ENCODE measurements around the gene KLHL10. TPM values are rescaled to one million over a fixed set of nuclear protein-coding genes. Genes with fewer than 3 reads are reported as not detected.

The KLHL10 gene
- total and polyA plus RNA-seq, 2 of the 13 experiments (the other 11 are each of a cell fraction or from before 2014, with no cell fraction given), result 0.04 to 0.08 TPM

- TF ChIP-seq, protein P1, sequence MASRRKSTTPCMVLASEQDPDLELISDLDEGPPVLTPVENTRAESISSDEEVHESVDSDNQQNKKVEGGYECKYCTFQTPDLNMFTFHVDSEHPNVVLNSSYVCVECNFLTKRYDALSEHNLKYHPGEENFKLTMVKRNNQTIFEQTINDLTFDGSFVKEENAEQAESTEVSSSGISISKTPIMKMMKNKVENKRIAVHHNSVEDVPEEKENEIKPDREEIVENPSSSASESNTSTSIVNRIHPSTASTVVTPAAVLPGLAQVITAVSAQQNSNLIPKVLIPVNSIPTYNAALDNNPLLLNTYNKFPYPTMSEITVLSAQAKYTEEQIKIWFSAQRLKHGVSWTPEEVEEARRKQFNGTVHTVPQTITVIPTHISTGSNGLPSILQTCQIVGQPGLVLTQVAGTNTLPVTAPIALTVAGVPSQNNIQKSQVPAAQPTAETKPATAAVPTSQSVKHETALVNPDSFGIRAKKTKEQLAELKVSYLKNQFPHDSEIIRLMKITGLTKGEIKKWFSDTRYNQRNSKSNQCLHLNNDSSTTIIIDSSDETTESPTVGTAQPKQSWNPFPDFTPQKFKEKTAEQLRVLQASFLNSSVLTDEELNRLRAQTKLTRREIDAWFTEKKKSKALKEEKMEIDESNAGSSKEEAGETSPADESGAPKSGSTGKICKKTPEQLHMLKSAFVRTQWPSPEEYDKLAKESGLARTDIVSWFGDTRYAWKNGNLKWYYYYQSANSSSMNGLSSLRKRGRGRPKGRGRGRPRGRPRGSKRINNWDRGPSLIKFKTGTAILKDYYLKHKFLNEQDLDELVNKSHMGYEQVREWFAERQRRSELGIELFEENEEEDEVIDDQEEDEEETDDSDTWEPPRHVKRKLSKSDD (CRISPR knock-in tag; IDR thresholded peaks at IDR 0.05; ENCODE audit: low read depth), result peak; percentile 96
- TF ChIP-seq, protein P2, sequence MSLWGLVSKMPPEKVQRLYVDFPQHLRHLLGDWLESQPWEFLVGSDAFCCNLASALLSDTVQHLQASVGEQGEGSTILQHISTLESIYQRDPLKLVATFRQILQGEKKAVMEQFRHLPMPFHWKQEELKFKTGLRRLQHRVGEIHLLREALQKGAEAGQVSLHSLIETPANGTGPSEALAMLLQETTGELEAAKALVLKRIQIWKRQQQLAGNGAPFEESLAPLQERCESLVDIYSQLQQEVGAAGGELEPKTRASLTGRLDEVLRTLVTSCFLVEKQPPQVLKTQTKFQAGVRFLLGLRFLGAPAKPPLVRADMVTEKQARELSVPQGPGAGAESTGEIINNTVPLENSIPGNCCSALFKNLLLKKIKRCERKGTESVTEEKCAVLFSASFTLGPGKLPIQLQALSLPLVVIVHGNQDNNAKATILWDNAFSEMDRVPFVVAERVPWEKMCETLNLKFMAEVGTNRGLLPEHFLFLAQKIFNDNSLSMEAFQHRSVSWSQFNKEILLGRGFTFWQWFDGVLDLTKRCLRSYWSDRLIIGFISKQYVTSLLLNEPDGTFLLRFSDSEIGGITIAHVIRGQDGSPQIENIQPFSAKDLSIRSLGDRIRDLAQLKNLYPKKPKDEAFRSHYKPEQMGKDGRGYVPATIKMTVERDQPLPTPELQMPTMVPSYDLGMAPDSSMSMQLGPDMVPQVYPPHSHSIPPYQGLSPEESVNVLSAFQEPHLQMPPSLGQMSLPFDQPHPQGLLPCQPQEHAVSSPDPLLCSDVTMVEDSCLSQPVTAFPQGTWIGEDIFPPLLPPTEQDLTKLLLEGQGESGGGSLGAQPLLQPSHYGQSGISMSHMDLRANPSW (CRISPR knock-in tag; IDR thresholded peaks at IDR 0.05; ENCODE audit: borderline replicate concordance), result no peak
- TF ChIP-seq TFE3 (CRISPR knock-in tag; IDR thresholded peaks at IDR 0.05) (no peak; the same call in 1 of the 2 replicates), NFYC (CRISPR knock-in tag; IDR thresholded peaks at IDR 0.05) (0 out of 2 replicates have a peak, but pooled peaks have one; percentile 13), ZFP82 (CRISPR knock-in tag; IDR thresholded peaks at IDR 0.05; ENCODE audit: borderline replicate concordance) (no peak), ZNF749 (CRISPR knock-in tag; IDR thresholded peaks at IDR 0.05; ENCODE audit: borderline replicate concordance) (peak; percentile 82; the same call in 1 of the 2 replicates), ZNF773 (CRISPR knock-in tag; IDR thresholded peaks at IDR 0.05; ENCODE audit: borderline replicate concordance) (0 out of 2 replicates have a peak, but pooled peaks have one; percentile 35), ETV5 (CRISPR knock-in tag; IDR thresholded peaks at IDR 0.05; ENCODE audit: borderline replicate concordance) (no peak; the same call in 1 of the 2 replicates), ZNF124 (CRISPR knock-in tag; IDR thresholded peaks at IDR 0.05) (peak; percentile 83; the same call in 1 of the 2 replicates), ZNF644 (CRISPR knock-in tag; IDR thresholded peaks at IDR 0.05; ENCODE audit: low read depth) (no peak), FOXK2 (IDR thresholded peaks at IDR 0.05) (no peak), HOXA9 (CRISPR knock-in tag; IDR thresholded peaks at IDR 0.05; ENCODE audit: borderline replicate concordance) (peak; percentile 15), CERS6 (CRISPR knock-in tag; IDR thresholded peaks at IDR 0.05) (no peak), ERF (CRISPR knock-in tag; IDR thresholded peaks at IDR 0.05) (peak; percentile 88), ZNF550 (CRISPR knock-in tag; IDR thresholded peaks at IDR 0.05; ENCODE audit: borderline replicate concordance) (no peak)
- TF ChIP-seq, protein P3, sequence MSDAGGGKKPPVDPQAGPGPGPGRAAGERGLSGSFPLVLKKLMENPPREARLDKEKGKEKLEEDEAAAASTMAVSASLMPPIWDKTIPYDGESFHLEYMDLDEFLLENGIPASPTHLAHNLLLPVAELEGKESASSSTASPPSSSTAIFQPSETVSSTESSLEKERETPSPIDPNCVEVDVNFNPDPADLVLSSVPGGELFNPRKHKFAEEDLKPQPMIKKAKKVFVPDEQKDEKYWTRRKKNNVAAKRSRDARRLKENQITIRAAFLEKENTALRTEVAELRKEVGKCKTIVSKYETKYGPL (CRISPR knock-in tag; IDR thresholded peaks at IDR 0.05), result no peak
- TF ChIP-seq, protein P4, sequence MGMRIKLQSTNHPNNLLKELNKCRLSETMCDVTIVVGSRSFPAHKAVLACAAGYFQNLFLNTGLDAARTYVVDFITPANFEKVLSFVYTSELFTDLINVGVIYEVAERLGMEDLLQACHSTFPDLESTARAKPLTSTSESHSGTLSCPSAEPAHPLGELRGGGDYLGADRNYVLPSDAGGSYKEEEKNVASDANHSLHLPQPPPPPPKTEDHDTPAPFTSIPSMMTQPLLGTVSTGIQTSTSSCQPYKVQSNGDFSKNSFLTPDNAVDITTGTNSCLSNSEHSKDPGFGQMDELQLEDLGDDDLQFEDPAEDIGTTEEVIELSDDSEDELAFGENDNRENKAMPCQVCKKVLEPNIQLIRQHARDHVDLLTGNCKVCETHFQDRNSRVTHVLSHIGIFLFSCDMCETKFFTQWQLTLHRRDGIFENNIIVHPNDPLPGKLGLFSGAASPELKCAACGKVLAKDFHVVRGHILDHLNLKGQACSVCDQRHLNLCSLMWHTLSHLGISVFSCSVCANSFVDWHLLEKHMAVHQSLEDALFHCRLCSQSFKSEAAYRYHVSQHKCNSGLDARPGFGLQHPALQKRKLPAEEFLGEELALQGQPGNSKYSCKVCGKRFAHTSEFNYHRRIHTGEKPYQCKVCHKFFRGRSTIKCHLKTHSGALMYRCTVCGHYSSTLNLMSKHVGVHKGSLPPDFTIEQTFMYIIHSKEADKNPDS (CRISPR knock-in tag; IDR thresholded peaks at IDR 0.05), result peak; percentile 53; the same call in 1 of the 2 replicates
Observed at GRCh38 chr17:41864836-41865595, 27.4 kb downstream of the KLHL10 start, which contains the start of gene KLHL11 (continued).
